Measurements from ENCODE around the gene APOLD1. TPM values are rescaled to one million over a fixed set of nuclear protein-coding genes. Genes with fewer than 3 reads are reported as not detected.

Gene APOLD1
- polyA plus RNA-seq, 2 of the 4 experiments (the other 2 are of a cell fraction), result 0.44 to 1.3 TPM

GRCh38 chr12:12779529-12779928 is 5.9 kb upstream of the APOLD1 start (continued):
- no peak for TF ChIP-seq RAD21 (conservative IDR thresholded peaks at IDR 0.05 in 1 of 2, IDR thresholded peaks at IDR 0.05 in 1 of 2)
- no peak for TF ChIP-seq ZNF302 (CRISPR knock-in tag; IDR thresholded peaks at IDR 0.05)

DNA sequence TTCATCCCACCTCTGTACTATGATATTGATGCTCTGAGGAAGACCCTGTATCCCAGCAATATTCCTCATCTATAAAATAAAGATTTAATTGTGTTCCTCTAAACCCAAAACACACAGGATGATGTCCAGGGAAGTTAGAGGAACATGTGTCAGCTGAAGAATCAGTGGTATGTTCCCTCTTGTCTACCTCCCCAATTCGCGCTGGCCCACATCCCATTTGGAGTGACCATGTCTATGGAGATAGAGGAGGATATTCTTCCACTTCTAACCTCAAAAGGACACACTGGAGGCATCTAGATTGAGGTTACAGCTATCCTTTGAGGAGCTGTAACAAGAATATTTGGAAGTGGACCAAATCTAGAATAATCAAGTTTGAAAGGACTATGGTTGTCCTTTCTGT is 1.3 kb upstream of the APOLD1 start:
- Histone ChIP-seq H3K9me3 (no peaks in the 10 kb centered on the region), H3K27ac (no peak overlapping the region), H3K4me2 (no peak overlapping the region), H3K4me3 (no peak overlapping the region), H3K4me1 (peaks cover 32% of the 10 kb centered on the region)
- no peak for FAIRE-seq
- ChIA-PET CTCF (interaction anchor here (0.6 to 1.9 kb wide), 8 partner anchors 15 to 1104 kb away, joined by 3 to 6 read pairs (median 3); partner anchors contain the start of gene DDX47), POLR2A (interaction anchor here (0.6 kb wide), 1 partner anchor 47 kb away, joined by 3 read pairs; no protein-coding TSS in a partner anchor)
- no peak for TF ChIP-seq POLR2A (IDR thresholded peaks at IDR 0.05; ENCODE audit: low read length)
- no peak for TF ChIP-seq CHD2 (IDR thresholded peaks at IDR 0.05; ENCODE audit: low read length, partially characterized antibody)
- no peak for TF ChIP-seq HOXB5 (CRISPR knock-in tag; IDR thresholded peaks at IDR 0.05)
- no peak for TF ChIP-seq PHF8 (IDR thresholded peaks at IDR 0.05; ENCODE audit: borderline replicate concordance, low read depth)
- no peak for TF ChIP-seq BHLHE40 (IDR thresholded peaks at IDR 0.05; ENCODE audit: low read depth, low read length)
- no peak for TF ChIP-seq FOXS1 (CRISPR knock-in tag; IDR thresholded peaks at IDR 0.05)
- TF ChIP-seq, protein P1, sequence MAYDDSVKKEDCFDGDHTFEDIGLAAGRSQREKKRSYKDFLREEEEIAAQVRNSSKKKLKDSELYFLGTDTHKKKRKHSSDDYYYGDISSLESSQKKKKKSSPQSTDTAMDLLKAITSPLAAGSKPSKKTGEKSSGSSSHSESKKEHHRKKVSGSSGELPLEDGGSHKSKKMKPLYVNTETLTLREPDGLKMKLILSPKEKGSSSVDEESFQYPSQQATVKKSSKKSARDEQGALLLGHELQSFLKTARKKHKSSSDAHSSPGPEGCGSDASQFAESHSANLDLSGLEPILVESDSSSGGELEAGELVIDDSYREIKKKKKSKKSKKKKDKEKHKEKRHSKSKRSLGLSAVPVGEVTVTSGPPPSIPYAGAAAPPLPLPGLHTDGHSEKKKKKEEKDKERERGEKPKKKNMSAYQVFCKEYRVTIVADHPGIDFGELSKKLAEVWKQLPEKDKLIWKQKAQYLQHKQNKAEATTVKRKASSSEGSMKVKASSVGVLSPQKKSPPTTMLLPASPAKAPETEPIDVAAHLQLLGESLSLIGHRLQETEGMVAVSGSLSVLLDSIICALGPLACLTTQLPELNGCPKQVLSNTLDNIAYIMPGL (CRISPR knock-in tag; IDR thresholded peaks at IDR 0.05; ENCODE audit: borderline replicate concordance), result no peak
- no peak for TF ChIP-seq SREBF2 (IDR thresholded peaks at IDR 0.05)
- no peak for TF ChIP-seq E2F6 (IDR thresholded peaks at IDR 0.05; ENCODE audit: borderline replicate concordance, low read depth)
- no peak for TF ChIP-seq TP53 (CRISPR knock-in tag; IDR thresholded peaks at IDR 0.05)
- TF ChIP-seq JUNB (IDR thresholded peaks at IDR 0.05), result no peak
- TF ChIP-seq NPAS2 (CRISPR knock-in tag; IDR thresholded peaks at IDR 0.05; ENCODE audit: borderline replicate concordance), result no peak
- no peak for TF ChIP-seq NFE2L2 (conservative IDR thresholded peaks at IDR 0.05; ENCODE audit: low read length)
- no peak for TF ChIP-seq USF2 (IDR thresholded peaks at IDR 0.05)
- ATAC-seq, result no peak
- no peak for DNase-seq (ENCODE audit: low read depth in 1 of 2, low spot score in 1 of 2)
- 96% methylated on average over 2 of the region's 2 CpGs for WGBS (ENCODE audit: missing lambda C conversion rate)

DNA sequence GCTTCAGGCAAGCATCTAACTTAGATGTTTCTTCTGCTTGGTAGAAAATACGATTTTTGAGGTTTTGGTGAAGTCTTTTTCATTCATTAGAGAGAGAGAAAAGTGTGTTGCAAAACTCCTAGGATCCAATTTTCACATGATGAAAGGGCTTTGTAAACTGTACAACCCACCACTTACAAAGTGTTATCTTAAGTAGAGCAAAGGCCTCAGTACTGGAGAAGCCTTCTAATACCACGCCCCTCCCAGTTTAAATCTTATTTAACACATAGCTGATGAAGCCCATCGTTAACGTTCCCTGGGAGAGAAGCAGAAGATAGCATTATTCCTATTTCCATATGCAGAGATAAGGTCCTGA is 869 bp downstream of the APOLD1 start:
- Histone ChIP-seq H3K4me1 (peaks cover 29% of the 10 kb centered on the region), H3K4me3 (peak overlapping the region; percentile 44), H3K9me3 (no peaks in the 10 kb centered on the region), H3K27ac (peak overlapping the region; percentile 85 to 94), H3K4me2 (peak overlapping the region; percentile 79)
- TF ChIP-seq, protein P2, sequence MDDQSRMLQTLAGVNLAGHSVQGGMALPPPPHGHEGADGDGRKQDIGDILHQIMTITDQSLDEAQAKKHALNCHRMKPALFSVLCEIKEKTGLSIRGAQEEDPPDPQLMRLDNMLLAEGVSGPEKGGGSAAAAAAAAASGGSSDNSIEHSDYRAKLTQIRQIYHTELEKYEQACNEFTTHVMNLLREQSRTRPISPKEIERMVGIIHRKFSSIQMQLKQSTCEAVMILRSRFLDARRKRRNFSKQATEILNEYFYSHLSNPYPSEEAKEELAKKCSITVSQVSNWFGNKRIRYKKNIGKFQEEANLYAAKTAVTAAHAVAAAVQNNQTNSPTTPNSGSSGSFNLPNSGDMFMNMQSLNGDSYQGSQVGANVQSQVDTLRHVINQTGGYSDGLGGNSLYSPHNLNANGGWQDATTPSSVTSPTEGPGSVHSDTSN (IDR thresholded peaks at IDR 0.05), result 0 out of 2 replicates have a peak, but pooled peaks have one; percentile 6
- no peak for TF ChIP-seq REST (IDR thresholded peaks at IDR 0.05)
- DNase-seq (ENCODE audit: low read depth in 1 of 2, low spot score in 1 of 2), result no peak
- 59% methylated on average over 4 of the region's 4 CpGs for WGBS (ENCODE audit: missing lambda C conversion rate)
- CTCF ChIA-PET, result interaction anchor here (2.4 to 5.6 kb wide), 8 partner anchors 12 to 195 kb away, joined by 13 to 80 read pairs (median 32); partner anchors contain the start of genes DDX47 and GPRC5A
- no peak for FAIRE-seq
- POLR2A ChIA-PET, result interaction anchor here (1.0 to 1.8 kb wide), 11 partner anchors 12 to 197 kb away, joined by 3 to 18 read pairs (median 5); partner anchors contain the start of gene GPRC5A
- peak; percentile 2 to 4; a peak in 3 of 6 replicates for ATAC-seq
